HK-2 (cell line): ENCODE data around the gene CWF19L2.
"Not testable (repeated sequence)": the region's sequence is repeated elsewhere in the genome, so short reads cannot be mapped to it uniquely, and the experiment has no call there.

Experiments
- DNase-seq: peaks from one replicate; pipeline ENCODE4 v3.0.0-alpha.2; 2018; ENCODE audit not compliant: unreplicated experiment

CWF19L2 gene

GRCh38 chr11:107457558-107458271 is at the start of gene CWF19L2:
CWF19L2 (minus strand) TSS chr11:107457825; CDS start chr11:107457816, 9 bp downstream.
- DNase-seq: peak; percentile 72

DNA sequence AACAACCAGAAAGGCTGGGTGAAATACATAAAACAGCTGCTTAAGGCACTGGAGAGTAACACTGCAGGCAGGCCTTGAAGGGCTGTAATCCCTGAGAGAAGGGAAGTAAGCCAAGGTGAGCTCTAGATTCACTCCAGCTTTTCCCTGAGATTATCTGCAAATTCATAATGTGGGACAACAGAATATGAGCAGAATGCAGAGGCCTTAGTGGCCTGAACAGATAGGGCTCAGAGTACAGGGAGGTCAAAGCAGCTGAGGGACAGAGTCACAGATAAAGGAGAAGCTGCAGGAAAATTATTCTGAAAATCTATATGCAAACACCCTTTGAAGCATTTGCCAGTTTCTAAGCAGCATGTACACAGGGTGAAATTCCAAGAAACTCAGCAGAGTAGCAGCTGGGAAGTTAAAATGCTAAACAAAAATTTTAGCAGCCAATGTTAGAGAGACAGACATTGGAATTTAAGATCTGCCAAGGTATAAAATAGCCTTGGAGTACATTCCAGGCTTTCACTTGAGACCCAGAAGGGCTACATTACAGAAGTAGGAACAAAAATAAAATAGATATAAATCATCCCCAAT is 48.1 kb upstream of the CWF19L2 start:
- no peak for DNase-seq

DNA sequence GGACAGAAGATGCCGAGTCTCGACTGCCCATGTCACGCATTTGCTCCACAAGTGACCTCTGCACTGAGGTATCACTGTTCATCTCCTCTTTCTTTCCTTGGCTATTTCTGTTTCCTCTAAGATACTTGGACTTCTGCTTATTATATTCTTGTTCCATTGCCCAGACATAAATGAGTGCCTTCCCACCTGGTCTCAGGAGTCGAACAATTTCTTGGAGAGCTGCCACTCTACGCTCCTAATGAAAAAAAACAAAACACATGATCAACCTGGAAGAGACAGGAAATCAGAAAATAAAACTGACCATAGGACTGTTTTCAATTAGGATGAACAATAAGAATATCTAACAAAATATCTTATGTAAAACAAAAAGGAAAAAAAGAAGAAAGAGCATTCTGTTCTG is 47.4 kb upstream of the CWF19L2 start:
- DNase-seq: no peak

DNA sequence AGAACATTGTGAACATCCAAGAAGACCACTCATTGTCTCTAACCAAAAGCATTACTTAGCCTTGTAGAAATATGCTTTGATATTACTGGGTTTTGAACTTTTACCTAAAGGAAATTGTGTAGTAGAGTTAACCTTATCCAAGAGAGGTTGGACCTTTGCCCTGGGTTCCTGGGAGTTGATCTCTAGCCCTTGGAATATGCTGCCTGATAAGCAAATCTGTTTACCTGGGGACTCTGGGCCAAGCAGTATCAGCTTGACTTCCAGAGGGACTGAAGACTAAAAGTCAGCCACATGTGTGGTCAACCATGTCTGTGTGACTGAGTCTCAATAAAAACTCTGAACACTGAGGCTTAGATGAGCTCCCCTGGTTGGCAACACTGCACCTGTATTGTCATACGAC is 44.1 kb upstream of the CWF19L2 start:
- DNase-seq: no peak

- DNase-seq: not testable (repeated sequence)
Observed at GRCh38 chr11:107497371-107497770, 39.7 kb upstream of the CWF19L2 start.

GRCh38 chr11:107496011-107496410 is 38.4 kb upstream of the CWF19L2 start:
- no peak for DNase-seq

DNA sequence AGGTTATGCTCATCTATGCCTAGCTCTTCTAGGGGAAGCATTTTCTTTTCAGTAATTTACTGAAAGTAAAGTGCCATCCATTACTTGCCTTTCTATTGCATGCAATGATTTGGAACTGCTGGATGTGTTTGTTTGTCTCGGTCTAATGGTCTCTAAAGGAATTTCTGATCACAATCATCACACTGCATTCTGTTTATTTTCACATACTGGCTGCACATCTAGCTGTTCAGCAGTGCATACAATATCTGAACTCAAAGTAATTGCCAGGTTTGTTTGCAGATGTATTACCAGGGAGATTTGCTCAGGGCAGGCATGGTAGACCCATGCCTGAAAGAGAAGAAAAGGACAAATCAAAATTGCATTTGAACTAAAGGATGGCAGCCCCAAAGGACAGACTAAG is 36.4 kb upstream of the CWF19L2 start:
- DNase-seq: no peak

DNA sequence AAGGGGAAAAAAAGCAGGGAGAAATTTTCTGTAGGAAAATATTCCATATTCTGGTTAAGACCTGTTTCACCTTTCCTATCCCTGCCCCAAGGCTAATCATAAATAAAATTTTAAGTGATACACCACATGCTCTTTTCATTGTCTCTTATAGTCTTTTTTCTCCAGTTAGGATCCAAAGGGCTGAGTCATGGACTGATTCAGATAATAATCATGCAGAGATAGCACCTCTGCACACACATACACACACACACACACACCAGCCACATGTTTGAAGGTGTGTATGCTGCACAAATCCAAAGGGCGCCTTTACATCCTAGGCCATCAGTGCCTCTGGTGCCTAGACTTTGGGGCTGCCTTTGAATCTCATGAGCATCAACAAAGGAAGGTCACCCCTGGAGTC is 35.5 kb upstream of the CWF19L2 start:
- DNase-seq: peak; percentile 19

DNA sequence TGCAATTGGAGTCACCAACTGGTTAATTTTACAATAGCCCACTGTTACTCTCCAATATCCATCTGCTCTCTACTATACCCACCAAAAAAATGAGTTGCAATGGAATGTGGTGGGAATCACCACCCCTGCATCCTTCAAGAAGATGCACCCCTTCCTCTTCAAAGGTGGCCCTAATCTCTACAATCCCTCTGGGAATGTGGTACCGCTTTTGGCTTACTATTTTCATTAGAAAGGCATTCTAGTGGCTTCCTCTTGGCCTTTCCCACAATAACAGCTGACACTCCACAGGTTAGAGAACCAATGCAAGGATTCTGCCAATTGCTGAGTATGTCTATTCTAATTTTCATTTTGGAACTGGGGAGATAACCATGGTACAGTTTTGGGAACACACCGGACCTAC is 33.2 kb upstream of the CWF19L2 start:
- no peak for DNase-seq

DNA sequence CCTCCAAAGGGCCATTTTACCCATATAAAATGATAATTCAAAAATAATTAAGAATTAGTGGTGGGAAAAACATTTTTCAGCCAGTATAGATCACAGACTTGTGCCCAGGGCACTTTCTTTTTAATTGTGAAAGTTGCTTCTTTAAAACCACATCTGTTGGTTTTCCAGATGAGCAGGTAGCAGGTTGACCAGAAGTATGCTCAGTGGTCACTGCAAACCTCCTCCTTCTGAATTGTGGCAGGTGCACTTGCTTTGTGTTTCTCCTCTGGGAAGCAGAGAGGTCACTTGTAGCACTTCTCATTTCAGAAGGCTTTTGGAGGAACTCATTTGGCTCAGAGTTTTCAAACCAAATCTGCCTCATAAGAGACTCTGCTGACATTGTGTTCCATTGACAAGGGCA is 24.6 kb upstream of the CWF19L2 start:
- no peak for DNase-seq

DNA sequence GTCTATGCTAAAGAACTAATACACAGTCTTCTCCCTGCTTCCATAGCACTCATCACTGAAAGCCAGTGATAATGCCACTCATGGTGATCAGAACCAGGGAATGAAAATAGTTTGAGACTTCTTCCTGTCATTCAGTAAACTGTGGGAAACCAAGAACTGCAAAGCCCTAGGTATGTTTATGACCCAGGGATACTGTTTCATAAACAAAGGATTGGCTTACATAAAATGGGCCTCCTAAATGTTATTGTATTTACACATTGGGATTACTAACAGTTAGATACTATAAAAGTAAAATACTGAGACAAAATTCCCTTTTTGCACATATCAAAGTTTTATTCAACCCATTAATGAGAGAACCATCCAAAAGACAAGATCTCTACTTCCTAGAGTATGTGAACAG is 21.3 kb upstream of the CWF19L2 start:
- no peak for DNase-seq

DNA sequence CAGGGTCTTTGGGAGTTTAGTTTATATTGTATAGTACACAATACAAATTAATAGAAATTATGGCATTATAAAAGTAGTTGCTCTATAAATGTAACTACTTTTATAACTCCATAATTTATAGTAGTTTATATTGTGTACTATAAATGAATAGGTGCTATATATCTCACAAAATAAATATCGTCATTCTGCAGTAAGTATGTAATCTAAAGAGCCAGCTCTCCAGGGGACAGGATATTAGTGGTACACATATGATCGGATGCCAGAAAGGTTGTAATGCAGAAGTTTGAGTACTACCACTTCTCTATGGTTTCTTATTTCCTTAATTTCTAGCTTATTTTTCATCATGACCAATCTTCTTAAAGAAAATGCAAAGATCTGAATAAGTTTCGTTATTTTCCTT is 20.2 kb upstream of the CWF19L2 start:
- no peak for DNase-seq

DNA sequence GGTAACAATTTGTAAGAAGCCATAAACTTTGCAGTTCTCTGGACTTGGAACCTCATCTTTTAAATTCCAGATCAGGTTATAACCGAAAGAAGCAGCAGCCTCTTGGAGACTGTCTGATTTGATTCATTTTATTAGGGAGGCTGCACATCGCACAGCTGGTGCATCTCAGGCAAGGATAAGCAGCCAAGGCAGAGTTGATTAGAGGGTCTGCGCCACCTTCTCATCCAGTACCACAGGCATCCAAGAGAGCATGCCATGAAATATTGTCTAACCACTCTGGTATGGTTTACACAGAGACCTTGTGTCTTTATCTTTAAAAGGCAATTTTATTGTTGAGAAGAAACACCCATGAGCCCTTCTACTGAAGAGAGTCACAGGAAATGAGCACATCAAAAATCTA is 16.2 kb upstream of the CWF19L2 start:
- DNase-seq: no peak

GRCh38 chr11:107472966-107473365 is 15.3 kb upstream of the CWF19L2 start:
- DNase-seq: no peak

- no peak for DNase-seq
Observed at GRCh38 chr11:107468596-107468995, 11.0 kb upstream of the CWF19L2 start.

DNA sequence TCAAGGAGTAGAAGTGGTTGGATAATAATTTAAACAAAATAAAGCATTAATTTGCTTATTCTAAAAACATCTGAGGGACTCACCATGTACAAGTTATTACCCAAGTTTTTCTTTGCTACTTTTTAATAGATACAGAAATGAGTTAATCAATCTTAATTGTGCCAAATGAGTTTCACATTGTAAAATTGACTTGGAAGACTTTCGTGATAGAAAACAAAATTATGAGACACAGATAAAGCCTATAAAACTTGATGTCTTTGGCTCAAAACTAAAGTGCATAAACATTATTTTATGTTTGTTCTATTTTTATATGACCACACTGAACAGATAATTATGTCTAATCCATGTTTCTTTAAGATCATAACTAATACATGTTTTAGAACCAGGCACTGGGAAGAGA is 10.1 kb upstream of the CWF19L2 start:
- no peak for DNase-seq

DNA sequence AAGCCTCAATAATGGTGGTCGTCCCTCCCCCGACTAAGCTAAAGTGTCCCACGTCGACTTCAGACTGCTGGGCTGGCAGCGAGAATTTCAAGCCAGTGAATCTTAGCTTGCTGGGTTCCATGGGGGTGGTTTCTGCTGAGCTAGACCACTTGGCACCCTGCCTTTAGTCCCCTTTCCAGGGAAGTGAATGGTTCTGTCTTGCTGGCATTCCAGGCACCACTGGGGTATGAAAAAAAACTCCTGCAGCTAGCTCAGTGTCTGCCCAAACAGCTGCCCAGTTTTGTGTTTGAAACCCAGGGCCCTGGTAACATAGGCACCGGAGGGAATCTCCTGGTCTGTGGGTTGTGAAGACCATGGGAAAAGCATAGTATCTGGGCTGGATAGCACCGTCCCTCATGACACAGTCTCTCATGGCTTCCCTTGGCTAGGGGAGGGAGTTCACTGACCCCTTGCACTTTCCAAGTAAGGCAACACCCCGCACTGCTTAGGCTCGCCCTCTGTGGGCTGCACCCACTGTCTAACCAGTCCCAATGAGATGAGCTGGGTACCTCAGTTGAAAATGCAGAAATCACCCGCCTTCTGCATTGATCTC is 8.7 kb upstream of the CWF19L2 start:
- not testable (repeated sequence) for DNase-seq

GRCh38 chr11:107457205-107457557 is 444 bp downstream of the CWF19L2 start:
- DNase-seq: peak; percentile 3

GRCh38 chr11:107453594-107454286 is 3.9 kb downstream of the CWF19L2 start:
- no peak for DNase-seq

DNA sequence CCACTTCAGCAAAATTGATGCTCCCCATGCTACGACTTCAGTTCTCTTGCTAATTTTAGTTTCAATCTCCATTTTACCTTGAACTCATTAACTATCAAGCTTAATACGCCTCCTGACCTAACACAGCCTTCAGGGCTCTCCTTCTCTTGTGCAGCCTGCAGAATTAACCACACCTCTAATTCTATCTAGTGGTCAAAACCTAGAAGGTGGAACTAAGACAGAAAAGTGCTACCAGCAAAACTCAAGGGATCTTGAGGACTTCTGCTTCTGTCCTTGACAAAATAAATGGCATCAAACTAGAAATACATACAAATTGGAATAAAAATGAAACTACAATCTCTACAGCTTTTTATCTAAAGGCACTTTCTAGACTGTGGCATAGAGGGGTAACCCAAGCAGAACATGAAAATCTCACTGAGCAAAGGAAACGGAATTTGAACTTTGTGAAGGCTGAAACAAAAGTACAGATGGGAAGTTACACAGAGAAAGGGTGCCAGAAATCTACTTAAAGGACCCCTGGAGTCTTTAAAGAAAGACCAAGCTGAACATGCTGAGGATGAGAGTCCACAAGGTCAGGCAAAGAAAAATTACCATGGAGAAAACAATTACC is 10.7 kb downstream of the CWF19L2 start:
- no peak for DNase-seq

GRCh38 chr11:107442715-107443215 is 14.9 kb downstream of the CWF19L2 start:
- DNase-seq: no peak

DNA sequence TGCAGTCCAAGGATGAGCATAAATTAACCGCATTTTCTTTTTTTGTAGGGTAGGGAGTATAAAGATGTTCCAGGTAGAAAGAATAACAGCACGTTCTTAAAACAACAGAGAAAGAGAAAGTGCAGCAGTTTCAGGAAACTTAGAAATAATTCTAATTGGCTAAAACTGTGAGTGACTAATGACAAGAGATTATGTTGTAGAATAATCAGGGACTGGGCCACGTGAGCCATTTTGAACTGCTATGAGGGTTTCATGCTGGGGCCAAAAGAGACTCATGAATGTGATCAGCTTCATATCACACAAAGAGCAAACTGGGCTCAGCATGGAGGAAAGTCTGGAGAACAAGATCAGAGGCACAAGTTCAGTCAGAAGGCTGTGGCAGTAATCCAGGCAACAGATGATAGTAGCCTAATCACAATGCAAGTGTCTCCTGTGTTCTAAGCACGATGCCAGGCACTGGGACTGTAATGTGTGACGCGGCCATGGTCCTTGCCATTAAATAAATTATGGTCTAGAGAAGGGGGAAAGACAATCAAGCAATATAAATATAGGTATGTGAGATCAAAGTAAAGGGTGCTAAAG is 17.9 kb downstream of the CWF19L2 start:
- no peak for DNase-seq
